Non-pigmented ciliary epithelial cell (primary cell): Measurements from ENCODE around the gene SLC9A9.

ENCODE experiments used
- DNase-seq: peaks from one replicate; pipeline ENCODE4 v3.0.0-alpha.2; 2010; ENCODE audit warnings: low read depth

The SLC9A9 gene

GRCh38 chr3:143242691-143243090, 605.6 kb downstream of the SLC9A9 start:
- no peak for DNase-seq

- DNase-seq = peak; percentile 51
These were observed 606.2 kb downstream of the SLC9A9 start for GRCh38 chr3:143242101-143242500.

GRCh38 chr3:143241481-143241951, 606.8 kb downstream of the SLC9A9 start:
- DNase-seq = peak; percentile 61

- DNase-seq = no peak
These were observed 607.4 kb downstream of the SLC9A9 start for GRCh38 chr3:143240886-143241285.

- DNase-seq = peak; percentile 30
These were observed 609.2 kb downstream of the SLC9A9 start for GRCh38 chr3:143239031-143239430.

GRCh38 chr3:143237077-143237627, 611.1 kb downstream of the SLC9A9 start:
- peak; percentile 14 for DNase-seq

GRCh38 chr3:143236226-143236964, 611.9 kb downstream of the SLC9A9 start:
- no peak for DNase-seq

- DNase-seq = no peak
These were observed 612.6 kb downstream of the SLC9A9 start for GRCh38 chr3:143235614-143236204.

- peak; percentile 13 for DNase-seq
These were observed 613.7 kb downstream of the SLC9A9 start for GRCh38 chr3:143234526-143234925.

GRCh38 chr3:143232981-143233380, 615.3 kb downstream of the SLC9A9 start:
- no peak for DNase-seq

GRCh38 chr3:143228405-143228804, 619.9 kb downstream of the SLC9A9 start:
- DNase-seq = no peak

GRCh38 chr3:143226678-143227291, 621.5 kb downstream of the SLC9A9 start:
- DNase-seq = no peak

GRCh38 chr3:143224716-143225115, 623.6 kb downstream of the SLC9A9 start:
- no peak for DNase-seq

GRCh38 chr3:143222981-143223380, 625.3 kb downstream of the SLC9A9 start:
- no peak for DNase-seq

- DNase-seq = no peak
These were observed 625.8 kb downstream of the SLC9A9 start for GRCh38 chr3:143222505-143222904.

GRCh38 chr3:143221446-143221845, 626.8 kb downstream of the SLC9A9 start:
- DNase-seq = no peak

GRCh38 chr3:143220741-143221140, 627.5 kb downstream of the SLC9A9 start:
- DNase-seq = no peak

- no peak for DNase-seq
These were observed 630.0 kb downstream of the SLC9A9 start for GRCh38 chr3:143218166-143218835.

GRCh38 chr3:143217283-143217682, 631.0 kb downstream of the SLC9A9 start:
- no peak for DNase-seq

GRCh38 chr3:143216709-143217182, 631.5 kb downstream of the SLC9A9 start:
- no peak for DNase-seq
